Activated T-cell treated with anti-CD3 and anti-CD28 coated beads for 24 hours (primary cell): ENCODE results near the gene CXCR4.

Source experiments
- DNase-seq: peaks from one replicate; pipeline ENCODE4 v3.0.0-alpha.2; 2020; ENCODE audit warnings: low read depth

CXCR4 gene

GRCh38 chr2:136117909-136118818 lies at the start of gene CXCR4:
Gene CXCR4 (minus strand): TSS chr2:136118149. CDS start chr2:136118060, 89 bp downstream.
- DNase-seq, result peak; percentile 73

GRCh38 chr2:136164280-136164776 lies 46.4 kb upstream of the CXCR4 start:
- no peak for DNase-seq

GRCh38 chr2:136162438-136162837 lies 44.5 kb upstream of the CXCR4 start:
- no peak for DNase-seq

- no peak for DNase-seq
Observed at GRCh38 chr2:136156411-136156810, 38.5 kb upstream of the CXCR4 start.

- DNase-seq, result no peak
Observed at GRCh38 chr2:136154384-136154783, 36.4 kb upstream of the CXCR4 start.

GRCh38 chr2:136151021-136151971 lies 33.3 kb upstream of the CXCR4 start:
- no peak for DNase-seq

- no peak for DNase-seq
Observed at GRCh38 chr2:136149011-136149410, 31.1 kb upstream of the CXCR4 start.

GRCh38 chr2:136146564-136146963 lies 28.6 kb upstream of the CXCR4 start:
- no peak for DNase-seq

GRCh38 chr2:136143603-136144451 lies 25.9 kb upstream of the CXCR4 start:
- no peak for DNase-seq

GRCh38 chr2:136141510-136142149 lies 23.7 kb upstream of the CXCR4 start:
- DNase-seq, result no peak

GRCh38 chr2:136139631-136140030 lies 21.7 kb upstream of the CXCR4 start:
- no peak for DNase-seq

GRCh38 chr2:136137982-136138381 lies 20.0 kb upstream of the CXCR4 start:
- no peak for DNase-seq

- no peak for DNase-seq
Observed at GRCh38 chr2:136136931-136137330, 19.0 kb upstream of the CXCR4 start.

GRCh38 chr2:136135921-136136906 lies 18.3 kb upstream of the CXCR4 start:
- peak; percentile 41 for DNase-seq

- no peak for DNase-seq
Observed at GRCh38 chr2:136135462-136135861, 17.5 kb upstream of the CXCR4 start.

- DNase-seq, result peak; percentile 37
Observed at GRCh38 chr2:136134126-136134525, 16.2 kb upstream of the CXCR4 start.

- DNase-seq, result no peak
Observed at GRCh38 chr2:136133586-136133985, 15.6 kb upstream of the CXCR4 start.

- DNase-seq, result no peak
Observed at GRCh38 chr2:136133176-136133575, 15.2 kb upstream of the CXCR4 start.

GRCh38 chr2:136132825-136133155 lies 14.8 kb upstream of the CXCR4 start:
- DNase-seq, result no peak
